HepG2 (cell line): Measurements from ENCODE around the gene CD300LB. TPM values are rescaled to one million over a fixed set of nuclear protein-coding genes. Genes with fewer than 3 reads are reported as not detected.

Source experiments
- ATAC-seq: fragments of 200-7000 bp; cut with Tn5 transposase; 3 replicates; pipeline ENCODE4 v1.9.1; 2020; ENCODE audit warnings: mild to moderate bottlenecking, moderate library complexity
- BruUV-seq: library from RNA; stranded (reverse); fragments of 400-500 nt; replicated peaks from 2 replicates; lab custom pipeline; 2021; lab: Mats Ljungman, UMichigan
- CTCF ChIA-PET: fragments of 300-600 bp; formaldehyde crosslinking; extraction: SDS; loops from one replicate; lab custom pipeline; 2021; ENCODE audit warnings: low total read pairs, inconsistent platforms, low intra/inter-chr PET ratio; lab: Yijun Ruan, JAX
- POLR2A ChIA-PET: fragments of 350-600 bp; sonication (Branson Sonifier 250); formaldehyde crosslinking; loops from one replicate; lab custom pipeline; 2020; ENCODE audit warnings: antibody characterized with exemption, inconsistent platforms; lab: Yijun Ruan, JAX
- DNase-seq: peaks from one replicate; pipeline ENCODE4 v3.0.0-alpha.2; 2015; ENCODE audit warnings: low spot score
- FAIRE-seq: peaks from 3 replicates; lab custom pipeline; 2011; peaks lifted over from hg19 to GRCh38; lab: Jason Lieb, UNC
- H2AFZ ChIP-seq: one replicate; pipeline ENCODE4 v1.6.1; 2011; ENCODE audit warnings: low read length, inconsistent platforms
- H3K27ac ChIP-seq: fragments of 300-600 bp; 3 replicates; pipeline ENCODE4 v1.8.0; 2011; ENCODE audit warnings: mixed run types, mild to moderate bottlenecking, mixed read lengths, low read length, inconsistent platforms; ENCODE audit not compliant: insufficient read depth; ENCODE audit errors: extremely low read length
- H3K27me3 ChIP-seq, 2 experiments: fragments of 200-600 bp in 1 of 2; 2 replicates in 1 of 2; 3 replicates in 1 of 2; pipeline versions ENCODE4 v1.6.0 to v1.8.0; 2011; ENCODE audit warnings: low read length in 2 of 2, mild to moderate bottlenecking in 2 of 2, moderate library complexity in 2 of 2, inconsistent platforms in 1 of 2; ENCODE audit not compliant: insufficient read depth in 2 of 2, control insufficient read depth in 1 of 2
- H3K36me3 ChIP-seq, 2 experiments: fragments of 200-600 bp in 1 of 2; replicated peaks in 1 of 2; 2 replicates in 1 of 2; 3 replicates in 1 of 2; pipeline versions ENCODE4 v1.5.1 to v1.8.0; 2011; ENCODE audit warnings: low read length in 2 of 2, inconsistent platforms in 1 of 2; ENCODE audit not compliant: insufficient read depth in 2 of 2, control insufficient read depth in 1 of 2
- H3K4me1 ChIP-seq: 2 replicates; pipeline ENCODE4 v1.5.1; 2012; ENCODE audit warnings: low read length, inconsistent platforms; ENCODE audit not compliant: insufficient read depth
- H3K4me2 ChIP-seq: 2 replicates; pipeline ENCODE4 v1.6.0; 2011; ENCODE audit warnings: low read depth, low read length, inconsistent platforms
- H3K4me3 ChIP-seq, 3 experiments: fragments of 200-600 bp in 1 of 3; sonication (generic), shearing (Covaris generic) in 1 of 3; replicated peaks in 1 of 3; 2 replicates each; pipeline ENCODE4 v1.5.1; 2011 to 2016; ENCODE audit warnings: low read length in 3 of 3, inconsistent platforms in 2 of 3, low read depth in 2 of 3, mild to moderate bottlenecking in 2 of 3, control low read depth in 1 of 3, mixed read lengths in 1 of 3; ENCODE audit not compliant: insufficient read depth in 1 of 3
- H3K79me2 ChIP-seq: one replicate; pipeline ENCODE4 v1.6.1; 2011; ENCODE audit warnings: low read length, inconsistent platforms; ENCODE audit not compliant: insufficient read depth
- H3K9ac ChIP-seq: 2 replicates; pipeline ENCODE4 v1.6.0; 2011; ENCODE audit warnings: mild to moderate bottlenecking, low read depth, low read length, inconsistent platforms; ENCODE audit not compliant: insufficient read depth
- H3K9me3 ChIP-seq: 2 replicates; pipeline ENCODE4 v1.5.1; 2012; ENCODE audit warnings: mild to moderate bottlenecking, low read length
- H4K20me1 ChIP-seq: 2 replicates; pipeline ENCODE4 v1.6.0; 2011; ENCODE audit warnings: inconsistent platforms, mild to moderate bottlenecking, low read length, moderate library complexity; ENCODE audit not compliant: insufficient read depth
- JDP2 ChIP-seq: sonication (generic); formaldehyde crosslinking; IDR thresholded peaks from 2 replicates; pipeline ENCODE4 v1.8.1; 2022; ENCODE audit warnings: missing genetic modification reagents, borderline replicate concordance
- RXRB ChIP-seq: IDR thresholded peaks from 2 replicates; pipeline ENCODE4 v1.6.1; 2016; ENCODE audit warnings: borderline replicate concordance, missing genetic modification reagents, missing compliant biosample characterization
- SP4 ChIP-seq: sonication (generic); formaldehyde crosslinking; IDR thresholded peaks from 2 replicates; pipeline ENCODE4 v1.8.1; 2023; ENCODE audit warnings: mild to moderate bottlenecking, missing genetic modification reagents
- ZNF547 ChIP-seq: sonication (generic); formaldehyde crosslinking; IDR thresholded peaks from 2 replicates; pipeline ENCODE4 v1.5.1; 2020; ENCODE audit warnings: mild to moderate bottlenecking, missing genetic modification reagents
- ZNF761 ChIP-seq: sonication (generic); formaldehyde crosslinking; conservative IDR thresholded peaks from 2 replicates; pipeline ENCODE4 v1.4.0; 2020; ENCODE audit warnings: mild to moderate bottlenecking, missing genetic modification reagents
- ZSCAN22 ChIP-seq: sonication (generic); formaldehyde crosslinking; IDR thresholded peaks from 2 replicates; pipeline ENCODE4 v1.4.0; 2020; ENCODE audit warnings: mild to moderate bottlenecking, missing genetic modification reagents
- WGBS: methylation state at CpG from one replicate; pipeline ENCODE4 v1.1.6; 2017; ENCODE audit warnings: low lambda C conversion rate; 5-methylcytosine and 5-hydroxymethylcytosine counted together
- in situ Hi-C: cut with HindIII; loops from 2 replicates; pipeline ENCODE4 v1.10.0; 2017; ENCODE audit warnings: low pct_unique_long_range_greater_than_20kb; ENCODE audit not compliant: extremely low pct_ligation_motif_present
- intact Hi-C: fragments of 100-400 bp; cut with micrococcal nuclease; formaldehyde crosslinking; loops from one replicate; pipeline ENCODE4 v1.10.0; 2022; ENCODE audit not compliant: unreplicated experiment
- polyA plus RNA-seq, 8 experiments: library from polyadenylated mRNA; depleted of rRNA in 3 of 8; stranded (reverse) in 7 of 8; unstranded in 1 of 8; fragments of >200 nt; fragmentation: Illumina TruSeq in 4 of 8; extraction: Trizol in 4 of 8; gene quantifications; 2 replicates each; pipeline versions ENCODE4 v1.2.1 to v1.2.3, GENCODE V29; 2011 to 2016; ENCODE audit warnings: low read depth in 4 of 8, missing spikeins in 1 of 8, mixed read lengths in 1 of 8; ENCODE audit not compliant: insufficient read depth in 1 of 8
- total RNA-seq, 5 experiments: library from RNA; depleted of rRNA; stranded (reverse); fragments of >200 nt; fragmentation: Illumina TruSeq; extraction: Trizol; gene quantifications; 2 replicates each; pipeline ENCODE4 v1.2.3, GENCODE V29; 2016; ENCODE audit warnings: low read depth in 1 of 5
- TF ChIP-seq, protein P1 (sequence below), 2 experiments: sonication (generic) in 1 of 2; formaldehyde crosslinking in 1 of 2; IDR thresholded peaks; 2 replicates each; pipeline versions ENCODE4 v1.4.0 to v1.6.1; 2018 to 2020; ENCODE audit warnings: missing genetic modification reagents in 2 of 2, borderline replicate concordance in 1 of 2, low read depth in 1 of 2, mild to moderate bottlenecking in 1 of 2, missing biosample characterization in 1 of 2

Gene CD300LB
- total and polyA plus RNA-seq, 2 of the 13 experiments (the other 11 are each of a cell fraction or from before 2014, with no cell fraction given) = not detected

- TF ChIP-seq, protein P1, sequence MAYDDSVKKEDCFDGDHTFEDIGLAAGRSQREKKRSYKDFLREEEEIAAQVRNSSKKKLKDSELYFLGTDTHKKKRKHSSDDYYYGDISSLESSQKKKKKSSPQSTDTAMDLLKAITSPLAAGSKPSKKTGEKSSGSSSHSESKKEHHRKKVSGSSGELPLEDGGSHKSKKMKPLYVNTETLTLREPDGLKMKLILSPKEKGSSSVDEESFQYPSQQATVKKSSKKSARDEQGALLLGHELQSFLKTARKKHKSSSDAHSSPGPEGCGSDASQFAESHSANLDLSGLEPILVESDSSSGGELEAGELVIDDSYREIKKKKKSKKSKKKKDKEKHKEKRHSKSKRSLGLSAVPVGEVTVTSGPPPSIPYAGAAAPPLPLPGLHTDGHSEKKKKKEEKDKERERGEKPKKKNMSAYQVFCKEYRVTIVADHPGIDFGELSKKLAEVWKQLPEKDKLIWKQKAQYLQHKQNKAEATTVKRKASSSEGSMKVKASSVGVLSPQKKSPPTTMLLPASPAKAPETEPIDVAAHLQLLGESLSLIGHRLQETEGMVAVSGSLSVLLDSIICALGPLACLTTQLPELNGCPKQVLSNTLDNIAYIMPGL (CRISPR knock-in tag; IDR thresholded peaks at IDR 0.05; ENCODE audit: borderline replicate concordance in 1 of 2, low read depth in 1 of 2) = peak in 1 of 2 experiments; percentile 43; a peak in 1 of 4 replicates
These were observed 37.9 kb downstream of the CD300LB start (continued) for GRCh38 chr17:74493331-74493833.

DNA sequence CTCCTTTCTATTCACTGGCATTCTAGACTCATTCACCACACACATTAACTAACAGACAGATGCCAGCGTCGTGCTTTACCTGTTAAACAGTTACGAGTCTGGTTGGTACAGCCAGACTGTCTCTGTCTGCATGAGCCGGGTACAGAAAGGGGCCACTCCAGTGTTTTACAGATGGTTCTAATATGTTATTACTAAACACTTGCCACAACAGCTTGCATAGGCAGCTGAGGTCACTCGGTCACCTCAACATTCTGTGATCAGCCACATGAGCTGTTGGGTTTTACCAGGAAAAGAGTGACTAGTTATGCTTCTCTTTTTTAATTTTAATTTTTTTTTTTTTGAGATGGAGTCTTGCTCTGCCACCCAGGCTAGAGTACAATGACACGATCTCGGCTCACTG lies 39.6 kb downstream of the CD300LB start:
- BruUV-seq = no TSS peak

More for the DNA sequence above, 39.6 kb downstream of the CD300LB start:
- H3K36me3 ChIP-seq = no peaks in the 10 kb centered on the region
- H3K4me3 ChIP-seq = no peak overlapping the region
- FAIRE-seq (no peak), DNase-seq (no peak), ATAC-seq (no peak)
- H3K27ac ChIP-seq = no peak overlapping the region
- no peaks in the 10 kb centered on the region for H3K9me3 ChIP-seq
- in situ Hi-C loops (no loop called here), intact Hi-C loops (loop anchor here (10.0 kb wide), 1 partner anchor 187 kb away; no protein-coding TSS in a partner anchor)
- H3K79me2 ChIP-seq = no peaks in the 10 kb centered on the region
- no peaks in the 10 kb centered on the region for H4K20me1 ChIP-seq
- H3K27me3 ChIP-seq = peaks cover 0 to 5% of the 10 kb centered on the region in 2 experiments; a peak in 2 of 5 replicates
- no peak overlapping the region for H3K9ac ChIP-seq
- TF ChIP-seq JDP2 (CRISPR knock-in tag) (no peak), ZSCAN22 (CRISPR knock-in tag) (no peak), ZNF547 (CRISPR knock-in tag) (no peak), ZNF761 (CRISPR knock-in tag) (no peak), RXRB (CRISPR knock-in tag) (no peak), SP4 (CRISPR knock-in tag) (no peak)
- ChIA-PET POLR2A (no interaction called here), CTCF (no interaction called here)
- no peak overlapping the region for H2AFZ ChIP-seq
- 15% methylated on average over 7 of the region's 7 CpGs for WGBS
- no peak overlapping the region for H3K4me2 ChIP-seq
- no peaks in the 10 kb centered on the region for H3K4me1 ChIP-seq
